IMR-90 (cell line): ENCODE data around the gene IQCE.

ENCODE experiments used
- BHLHE40 ChIP-seq: fragments of 150-350 bp; IDR thresholded peaks from 2 replicates; pipeline ENCODE4 v1.6.1; 2016; ENCODE audit warnings: mild to moderate bottlenecking, low read depth, low read length
- CEBPB ChIP-seq: IDR thresholded peaks from 2 replicates; pipeline ENCODE4 v1.6.1; 2012; ENCODE audit warnings: low read depth, low read length, improper control_type of control experiment
- CHD1 ChIP-seq: IDR thresholded peaks from 2 replicates; pipeline ENCODE4 v1.6.1; 2012; ENCODE audit warnings: low read depth, low read length, improper control_type of control experiment
- CTCF ChIP-seq: conservative IDR thresholded peaks from 2 replicates; pipeline ENCODE4 v1.5.1; 2012; ENCODE audit warnings: mild to moderate bottlenecking, low read depth, low read length, improper control_type of control experiment
- ELK1 ChIP-seq: fragments of 150-350 bp; IDR thresholded peaks from 2 replicates; pipeline ENCODE4 v1.6.1; 2016; ENCODE audit warnings: low read depth, mild to moderate bottlenecking, low read length, moderate library complexity, borderline replicate concordance
- MAFK ChIP-seq: IDR thresholded peaks from 2 replicates; pipeline ENCODE4 v1.6.1; 2012; ENCODE audit warnings: low read depth, low read length, improper control_type of control experiment
- MAZ ChIP-seq: IDR thresholded peaks from 2 replicates; pipeline ENCODE4 v1.6.1; 2012; ENCODE audit warnings: low read depth, mild to moderate bottlenecking, low read length, improper control_type of control experiment, moderate library complexity, borderline replicate concordance
- MXI1 ChIP-seq: IDR thresholded peaks from 2 replicates; pipeline ENCODE4 v1.6.1; 2012; ENCODE audit warnings: low read depth, mild to moderate bottlenecking, low read length, moderate library complexity, borderline replicate concordance
- POLR2A ChIP-seq: IDR thresholded peaks from 2 replicates; pipeline ENCODE4 v1.6.1; 2012; ENCODE audit warnings: mild to moderate bottlenecking, low read depth, low read length
- RAD21 ChIP-seq: IDR thresholded peaks from 2 replicates; pipeline ENCODE4 v1.6.1; 2012; ENCODE audit warnings: low read length, improper control_type of control experiment
- RCOR1 ChIP-seq: IDR thresholded peaks from 2 replicates; pipeline ENCODE4 v1.6.1; 2012; ENCODE audit warnings: mild to moderate bottlenecking, low read length, improper control_type of control experiment; ENCODE audit not compliant: insufficient replicate concordance
- RFX5 ChIP-seq: IDR thresholded peaks from 2 replicates; pipeline ENCODE4 v1.8.0; 2012; ENCODE audit warnings: low read depth, mild to moderate bottlenecking, low read length, moderate library complexity
- SMC3 ChIP-seq: fragments of 150-350 bp; IDR thresholded peaks from 2 replicates; pipeline ENCODE4 v1.6.1; 2016; ENCODE audit warnings: low read depth, mild to moderate bottlenecking, antibody characterized with exemption, low read length, moderate library complexity
- USF2 ChIP-seq: fragments of 150-350 bp; IDR thresholded peaks from 2 replicates; pipeline ENCODE4 v1.6.1; 2017; ENCODE audit warnings: mild to moderate bottlenecking, antibody characterized with exemption, low read length, low read depth

GRCh38 chr7:2612445-2613097 lies 53.8 kb downstream of the IQCE start:
- no peak for TF ChIP-seq POLR2A
- TF ChIP-seq CTCF: no peak
- TF ChIP-seq CEBPB: no peak
- no peak for TF ChIP-seq RCOR1
- TF ChIP-seq BHLHE40: no peak
- TF ChIP-seq RAD21: no peak
- no peak for TF ChIP-seq USF2
- no peak for TF ChIP-seq CHD1
- no peak for TF ChIP-seq ELK1
- no peak for TF ChIP-seq RFX5
- TF ChIP-seq MXI1: no peak
- TF ChIP-seq MAFK: no peak
- TF ChIP-seq MAZ: no peak
- TF ChIP-seq SMC3: no peak
